IMR-90 (cell line): Measurements from ENCODE around the gene SLAMF1. TPM values are rescaled to one million over a fixed set of nuclear protein-coding genes. Genes with fewer than 3 reads are reported as not detected.

Source experiments
- ATAC-seq: fragments of 200-7000 bp; cut with Tn5 transposase; 2 replicates; pipeline ENCODE4 v1.9.1; 2020; ENCODE audit warnings: low read depth, mild to moderate bottlenecking, moderate library complexity
- BruUV-seq: library from RNA; stranded (reverse); fragments of 400-500 nt; replicated peaks from 2 replicates; lab custom pipeline; 2021; lab: Mats Ljungman, UMichigan
- CTCF ChIA-PET: fragments of 300-600 bp; formaldehyde crosslinking; extraction: SDS; loops from one replicate; lab custom pipeline; 2021; ENCODE audit warnings: antibody characterized with exemption; lab: Yijun Ruan, JAX
- POLR2A ChIA-PET: fragments of 300-600 bp; sonication (Branson Sonifier 250); formaldehyde crosslinking; loops from one replicate; lab custom pipeline; 2022; ENCODE audit warnings: antibody characterized with exemption; ENCODE audit not compliant: unreplicated experiment; lab: Charles Lee
- DNase-seq: peaks from one replicate; pipeline ENCODE4 v3.0.0; 2013
- H2AFZ ChIP-seq: replicated peaks from 2 replicates; pipeline ENCODE3; 2013; ENCODE audit warnings: low read length, mild to moderate bottlenecking; ENCODE audit not compliant: poor library complexity
- H2AK5ac ChIP-seq: 2 replicates; pipeline ENCODE4 v1.6.1; 2013; ENCODE audit warnings: low read depth, low read length, inconsistent platforms
- H2AK9ac ChIP-seq: replicated peaks from 2 replicates; pipeline ENCODE3; 2013; ENCODE audit warnings: mild to moderate bottlenecking, low read depth, low read length, moderate library complexity; ENCODE audit not compliant: poor library complexity
- H2BK120ac ChIP-seq: 2 replicates; pipeline ENCODE4 v1.6.1; 2013; ENCODE audit warnings: low read depth, low read length, inconsistent platforms
- H2BK15ac ChIP-seq: 3 replicates; pipeline ENCODE4 v1.6.1; 2013; ENCODE audit warnings: low read depth, low read length, inconsistent platforms
- H2BK20ac ChIP-seq: 2 replicates; pipeline ENCODE4 v1.6.1; 2013; ENCODE audit warnings: low read depth, mild to moderate bottlenecking, inconsistent platforms, low read length, moderate library complexity
- H2BK5ac ChIP-seq: 2 replicates; pipeline ENCODE4 v1.6.1; 2013; ENCODE audit warnings: mild to moderate bottlenecking, low read depth, low read length, inconsistent platforms; ENCODE audit not compliant: poor library complexity, severe bottlenecking
- H3K14ac ChIP-seq: replicated peaks from 2 replicates; pipeline ENCODE4 v1.6.1; 2013; ENCODE audit warnings: low read depth, low read length, inconsistent platforms
- H3K18ac ChIP-seq: 2 replicates; pipeline ENCODE4 v1.6.1; 2013; ENCODE audit warnings: low read depth, low read length, control low read depth
- H3K23ac ChIP-seq: 2 replicates; pipeline ENCODE4 v1.6.1; 2013; ENCODE audit warnings: low read depth, low read length, inconsistent platforms
- H3K27ac ChIP-seq: 2 replicates; pipeline ENCODE4 v1.5.1; 2013; ENCODE audit warnings: mild to moderate bottlenecking, control low read depth, low read length; ENCODE audit not compliant: insufficient read depth
- H3K27me3 ChIP-seq: 2 replicates; pipeline ENCODE4 v1.6.1; 2013; ENCODE audit warnings: low read length; ENCODE audit not compliant: control insufficient read depth, insufficient read depth
- H3K36me3 ChIP-seq: 2 replicates; pipeline ENCODE4 v1.6.1; 2013; ENCODE audit warnings: low read length, mixed read lengths; ENCODE audit not compliant: control insufficient read depth, insufficient read depth
- H3K4ac ChIP-seq: 2 replicates; pipeline ENCODE4 v1.6.1; 2013; ENCODE audit warnings: low read depth, low read length, inconsistent platforms
- H3K4me1 ChIP-seq: 2 replicates; pipeline ENCODE4 v1.6.1; 2013; ENCODE audit warnings: low read length, mixed read lengths; ENCODE audit not compliant: control insufficient read depth, insufficient read depth
- H3K4me2 ChIP-seq: 2 replicates; pipeline ENCODE4 v1.6.1; 2013; ENCODE audit warnings: low read depth, mild to moderate bottlenecking, control low read depth, low read length, moderate library complexity
- H3K4me3 ChIP-seq: 2 replicates; pipeline ENCODE4 v1.5.1; 2013; ENCODE audit warnings: low read depth, mild to moderate bottlenecking, control low read depth, low read length, moderate library complexity; ENCODE audit not compliant: insufficient read depth
- H3K56ac ChIP-seq: 2 replicates; pipeline ENCODE4 v1.6.1; 2013; ENCODE audit warnings: low read length, inconsistent platforms; ENCODE audit not compliant: insufficient read depth; ENCODE audit errors: extremely low read depth
- H3K79me1 ChIP-seq, 2 experiments: 2 replicates each; pipeline ENCODE4 v1.6.1; 2013; ENCODE audit warnings: low read length in 2 of 2, inconsistent platforms in 1 of 2, low read depth in 1 of 2
- H3K9ac ChIP-seq: 2 replicates; pipeline ENCODE4 v1.6.1; 2013; ENCODE audit warnings: low read depth, low read length, control low read depth
- H3K9me1 ChIP-seq: 2 replicates; pipeline ENCODE4 v1.6.1; 2013; ENCODE audit warnings: low read length, inconsistent platforms; ENCODE audit not compliant: insufficient read depth
- H3K9me3 ChIP-seq: 2 replicates; pipeline ENCODE4 v1.6.1; 2013; ENCODE audit warnings: low read length; ENCODE audit not compliant: control insufficient read depth, insufficient read depth
- H4K20me1 ChIP-seq: 2 replicates; pipeline ENCODE4 v1.6.1; 2013; ENCODE audit warnings: low read length, inconsistent platforms; ENCODE audit not compliant: insufficient read depth
- H4K5ac ChIP-seq: 2 replicates; pipeline ENCODE4 v1.6.1; 2013; ENCODE audit warnings: mild to moderate bottlenecking, low read depth, low read length, control low read depth
- H4K8ac ChIP-seq, 2 experiments: 2 replicates each; pipeline ENCODE4 v1.6.1; 2013; ENCODE audit warnings: low read depth in 2 of 2, low read length in 2 of 2, control low read depth in 1 of 2, inconsistent platforms in 1 of 2
- H4K91ac ChIP-seq: 2 replicates; pipeline ENCODE4 v1.6.1; 2013; ENCODE audit warnings: low read depth, low read length, inconsistent platforms; ENCODE audit not compliant: insufficient read depth
- BHLHE40 ChIP-seq: fragments of 150-350 bp; IDR thresholded peaks from 2 replicates; pipeline ENCODE4 v1.6.1; 2016; ENCODE audit warnings: mild to moderate bottlenecking, low read depth, low read length
- CEBPB ChIP-seq: IDR thresholded peaks from 2 replicates; pipeline ENCODE4 v1.6.1; 2012; ENCODE audit warnings: low read depth, low read length, improper control_type of control experiment
- CHD1 ChIP-seq: IDR thresholded peaks from 2 replicates; pipeline ENCODE4 v1.6.1; 2012; ENCODE audit warnings: low read depth, low read length, improper control_type of control experiment
- FOS ChIP-seq: fragments of 150-350 bp; IDR thresholded peaks from 2 replicates; pipeline ENCODE4 v1.6.1; 2016; ENCODE audit warnings: low read depth, low read length
- MAFK ChIP-seq: IDR thresholded peaks from 2 replicates; pipeline ENCODE4 v1.6.1; 2012; ENCODE audit warnings: low read depth, low read length, improper control_type of control experiment
- MAZ ChIP-seq: IDR thresholded peaks from 2 replicates; pipeline ENCODE4 v1.6.1; 2012; ENCODE audit warnings: low read depth, mild to moderate bottlenecking, low read length, improper control_type of control experiment, moderate library complexity, borderline replicate concordance
- MXI1 ChIP-seq: IDR thresholded peaks from 2 replicates; pipeline ENCODE4 v1.6.1; 2012; ENCODE audit warnings: low read depth, mild to moderate bottlenecking, low read length, moderate library complexity, borderline replicate concordance
- NFE2L2 ChIP-seq: fragments of 150-350 bp; IDR thresholded peaks from 2 replicates; pipeline ENCODE4 v1.6.1; 2016; ENCODE audit warnings: low read depth, mild to moderate bottlenecking, low read length
- POLR2A ChIP-seq: IDR thresholded peaks from 2 replicates; pipeline ENCODE4 v1.6.1; 2012; ENCODE audit warnings: mild to moderate bottlenecking, low read depth, low read length
- RAD21 ChIP-seq: IDR thresholded peaks from 2 replicates; pipeline ENCODE4 v1.6.1; 2012; ENCODE audit warnings: low read length, improper control_type of control experiment
- RCOR1 ChIP-seq: IDR thresholded peaks from 2 replicates; pipeline ENCODE4 v1.6.1; 2012; ENCODE audit warnings: mild to moderate bottlenecking, low read length, improper control_type of control experiment; ENCODE audit not compliant: insufficient replicate concordance
- RFX5 ChIP-seq: IDR thresholded peaks from 2 replicates; pipeline ENCODE4 v1.8.0; 2012; ENCODE audit warnings: low read depth, mild to moderate bottlenecking, low read length, moderate library complexity
- SMC3 ChIP-seq: fragments of 150-350 bp; IDR thresholded peaks from 2 replicates; pipeline ENCODE4 v1.6.1; 2016; ENCODE audit warnings: low read depth, mild to moderate bottlenecking, antibody characterized with exemption, low read length, moderate library complexity
- WGBS, 2 experiments: methylation state at CpG; one replicate each; pipeline versions ENCODE4 v1.1.5 to v1.1.7; 2013; ENCODE audit warnings: missing lambda C conversion rate in 2 of 2; ENCODE audit not compliant: insufficient read length in 1 of 2; ENCODE audit errors: extremely low coverage in 2 of 2; 5-methylcytosine and 5-hydroxymethylcytosine counted together
- dilution Hi-C: fragments of 300-500 bp; cut with HindIII; formaldehyde crosslinking; loops from one replicate; pipeline ENCODE4 v1.14.3; 2018; ENCODE audit warnings: low sequenced_read_pairs; ENCODE audit not compliant: unreplicated experiment
- in situ Hi-C: fragments of 300-500 bp; cut with MboI; formaldehyde crosslinking; loops from 3 replicates; pipeline ENCODE4 v1.14.3; 2019; ENCODE audit warnings: low sequenced_read_pairs, inconsistent platforms, mixed read lengths
- intact Hi-C: fragments of 100-400 bp; cut with micrococcal nuclease; formaldehyde crosslinking; loops from 2 replicates; pipeline ENCODE4 v1.10.0; 2022
- polyA plus RNA-seq, 3 experiments: library from polyadenylated mRNA; depleted of rRNA; stranded (reverse); fragments of >200 nt; gene quantifications; 2 replicates each; pipeline ENCODE4 v1.2.3, GENCODE V29; 2012; ENCODE audit warnings: low replicate concordance in 1 of 3
- total RNA-seq: library from RNA; depleted of rRNA; stranded (reverse); fragments of >200 nt; gene quantifications from 2 replicates; pipeline ENCODE4 v1.2.3, GENCODE V29; 2012
- TF ChIP-seq, protein P1 (sequence below): fragments of 150-350 bp; IDR thresholded peaks from 2 replicates; pipeline ENCODE4 v1.6.1; 2017; ENCODE audit warnings: mild to moderate bottlenecking, antibody characterized with exemption, low read length, low read depth
- TF ChIP-seq, protein P2 (sequence below): conservative IDR thresholded peaks from 2 replicates; pipeline ENCODE4 v1.5.1; 2012; ENCODE audit warnings: mild to moderate bottlenecking, low read depth, low read length, improper control_type of control experiment
- TF ChIP-seq, protein P3 (sequence below): fragments of 150-350 bp; IDR thresholded peaks from 2 replicates; pipeline ENCODE4 v1.6.1; 2016; ENCODE audit warnings: low read depth, mild to moderate bottlenecking, low read length, moderate library complexity, borderline replicate concordance

Gene SLAMF1
- total and polyA plus RNA-seq, 2 of the 4 experiments (the other 2 are of a cell fraction), result not detected

DNA sequence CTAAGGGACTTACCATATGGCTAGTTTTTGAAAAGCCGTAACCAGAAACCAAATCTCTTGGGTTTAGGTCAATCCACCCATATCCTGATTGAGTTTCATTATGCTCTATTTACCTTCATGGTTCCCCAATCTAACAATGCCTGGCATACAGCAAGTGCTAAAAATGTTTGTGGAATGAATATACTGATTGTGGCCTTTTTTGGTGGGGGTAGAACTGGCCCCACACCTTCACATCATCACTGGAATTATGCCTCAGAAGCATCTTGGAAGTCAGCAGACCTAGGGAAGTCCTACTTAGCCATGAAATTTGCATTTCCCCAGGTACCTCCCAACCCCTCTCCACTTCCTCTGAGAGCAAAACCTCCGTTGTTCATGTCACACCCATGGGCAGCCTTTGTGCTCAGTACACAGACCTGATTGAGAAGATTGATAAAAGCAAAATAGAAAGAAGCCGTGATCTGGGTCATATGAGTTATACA, 17.8 kb upstream of the SLAMF1 start:
- no peak for DNase-seq
- H4K8ac ChIP-seq, result no peak overlapping the region
- H3K27ac ChIP-seq, result no peak overlapping the region
- no peaks in the 10 kb centered on the region for H3K79me1 ChIP-seq
- ChIA-PET CTCF (no interaction called here), POLR2A (no interaction called here)
- no peak overlapping the region for H2AK5ac ChIP-seq
- H3K36me3 ChIP-seq, result no peaks in the 10 kb centered on the region
- H3K4ac ChIP-seq, result no peak overlapping the region
- H2BK15ac ChIP-seq, result no peak overlapping the region
- H2AFZ ChIP-seq, result no peak overlapping the region
- no peak overlapping the region for H2BK120ac ChIP-seq
- no peak overlapping the region for H3K18ac ChIP-seq
- H3K4me3 ChIP-seq, result no peak overlapping the region
- no peak overlapping the region for H3K14ac ChIP-seq
- TF ChIP-seq, protein P1, sequence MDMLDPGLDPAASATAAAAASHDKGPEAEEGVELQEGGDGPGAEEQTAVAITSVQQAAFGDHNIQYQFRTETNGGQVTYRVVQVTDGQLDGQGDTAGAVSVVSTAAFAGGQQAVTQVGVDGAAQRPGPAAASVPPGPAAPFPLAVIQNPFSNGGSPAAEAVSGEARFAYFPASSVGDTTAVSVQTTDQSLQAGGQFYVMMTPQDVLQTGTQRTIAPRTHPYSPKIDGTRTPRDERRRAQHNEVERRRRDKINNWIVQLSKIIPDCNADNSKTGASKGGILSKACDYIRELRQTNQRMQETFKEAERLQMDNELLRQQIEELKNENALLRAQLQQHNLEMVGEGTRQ, result no peak
- TF ChIP-seq MAZ (no peak), MAFK (no peak), POLR2A (no peak), CEBPB (no peak), MXI1 (no peak), FOS (no peak), SMC3 (no peak), NFE2L2 (no peak), BHLHE40 (no peak), RFX5 (no peak), RAD21 (no peak), RCOR1 (no peak), CHD1 (no peak)
- TF ChIP-seq, protein P2, sequence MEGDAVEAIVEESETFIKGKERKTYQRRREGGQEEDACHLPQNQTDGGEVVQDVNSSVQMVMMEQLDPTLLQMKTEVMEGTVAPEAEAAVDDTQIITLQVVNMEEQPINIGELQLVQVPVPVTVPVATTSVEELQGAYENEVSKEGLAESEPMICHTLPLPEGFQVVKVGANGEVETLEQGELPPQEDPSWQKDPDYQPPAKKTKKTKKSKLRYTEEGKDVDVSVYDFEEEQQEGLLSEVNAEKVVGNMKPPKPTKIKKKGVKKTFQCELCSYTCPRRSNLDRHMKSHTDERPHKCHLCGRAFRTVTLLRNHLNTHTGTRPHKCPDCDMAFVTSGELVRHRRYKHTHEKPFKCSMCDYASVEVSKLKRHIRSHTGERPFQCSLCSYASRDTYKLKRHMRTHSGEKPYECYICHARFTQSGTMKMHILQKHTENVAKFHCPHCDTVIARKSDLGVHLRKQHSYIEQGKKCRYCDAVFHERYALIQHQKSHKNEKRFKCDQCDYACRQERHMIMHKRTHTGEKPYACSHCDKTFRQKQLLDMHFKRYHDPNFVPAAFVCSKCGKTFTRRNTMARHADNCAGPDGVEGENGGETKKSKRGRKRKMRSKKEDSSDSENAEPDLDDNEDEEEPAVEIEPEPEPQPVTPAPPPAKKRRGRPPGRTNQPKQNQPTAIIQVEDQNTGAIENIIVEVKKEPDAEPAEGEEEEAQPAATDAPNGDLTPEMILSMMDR, result no peak
- TF ChIP-seq, protein P3, sequence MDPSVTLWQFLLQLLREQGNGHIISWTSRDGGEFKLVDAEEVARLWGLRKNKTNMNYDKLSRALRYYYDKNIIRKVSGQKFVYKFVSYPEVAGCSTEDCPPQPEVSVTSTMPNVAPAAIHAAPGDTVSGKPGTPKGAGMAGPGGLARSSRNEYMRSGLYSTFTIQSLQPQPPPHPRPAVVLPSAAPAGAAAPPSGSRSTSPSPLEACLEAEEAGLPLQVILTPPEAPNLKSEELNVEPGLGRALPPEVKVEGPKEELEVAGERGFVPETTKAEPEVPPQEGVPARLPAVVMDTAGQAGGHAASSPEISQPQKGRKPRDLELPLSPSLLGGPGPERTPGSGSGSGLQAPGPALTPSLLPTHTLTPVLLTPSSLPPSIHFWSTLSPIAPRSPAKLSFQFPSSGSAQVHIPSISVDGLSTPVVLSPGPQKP, result no peak
- BruUV-seq, result no TSS peak
- no peaks in the 10 kb centered on the region for H3K9me1 ChIP-seq
- no peak overlapping the region for H2BK5ac ChIP-seq
- no peak overlapping the region for H3K4me2 ChIP-seq
- H2AK9ac ChIP-seq, result no peak overlapping the region
- in situ Hi-C loops, result no loop called here
- H4K20me1 ChIP-seq, result no peaks in the 10 kb centered on the region
- no peak overlapping the region for H4K91ac ChIP-seq
- dilution Hi-C loops, result no loop called here
- intact Hi-C loops, result no loop called here
- H3K9ac ChIP-seq, result no peak overlapping the region
- no peak overlapping the region for H4K5ac ChIP-seq
- no peaks in the 10 kb centered on the region for H3K4me1 ChIP-seq
- H3K56ac ChIP-seq, result no peak overlapping the region
- H3K27me3 ChIP-seq, result no peaks in the 10 kb centered on the region
- no CpG with 5 or more reads among the region's 3 CpGs for WGBS, 2 experiments
- no peaks in the 10 kb centered on the region for H3K9me3 ChIP-seq
- H2BK20ac ChIP-seq, result no peak overlapping the region
- no peak overlapping the region for H3K23ac ChIP-seq
- no peak for ATAC-seq
